K562 (cell line): ENCODE results near the gene TASP1. TPM values are rescaled to one million over a fixed set of nuclear protein-coding genes. Genes with fewer than 3 reads are reported as not detected.

Experiments used
- ATAC-seq: fragments of 200-7000 bp; cut with Tn5 transposase; 3 replicates; pipeline ENCODE4 v1.9.1; 2020; ENCODE audit warnings: moderate library complexity
- BruUV-seq: library from RNA; stranded (reverse); fragments of 400-500 nt; replicated peaks from 2 replicates; lab custom pipeline; 2021; lab: Mats Ljungman, UMichigan
- CTCF ChIA-PET: fragments of 300-600 bp; formaldehyde crosslinking; extraction: SDS; loops from one replicate; lab custom pipeline; 2021; ENCODE audit warnings: low intra/inter-chr PET ratio; lab: Yijun Ruan, JAX
- POLR2A ChIA-PET: fragments of 300-600, 350-650 bp; sonication (Branson Sonifier 250); formaldehyde crosslinking; extraction: SDS; loops from one replicate; lab custom pipeline; 2021; ENCODE audit warnings: antibody characterized with exemption, inconsistent platforms; lab: Yijun Ruan, JAX
- DNase-seq, 4 experiments: peaks; one replicate each; pipeline versions ENCODE4 v3.0.0 to v3.0.0-alpha.2; 2011 to 2018; ENCODE audit warnings: low spot score in 3 of 4, mixed read lengths in 3 of 4; ENCODE audit errors: extremely low read depth in 1 of 4
- FAIRE-seq: peaks from 2 replicates; lab custom pipeline; 2011; peaks lifted over from hg19 to GRCh38; lab: Jason Lieb, UNC
- H2AFZ ChIP-seq: 2 replicates; pipeline ENCODE4 v1.6.0; 2011; ENCODE audit warnings: low read depth, low read length, control low read depth, inconsistent platforms
- H3K27ac ChIP-seq: fragments of 200-600 bp; 3 replicates; pipeline ENCODE4 v1.8.0; 2011; ENCODE audit warnings: low read depth, mild to moderate bottlenecking, control low read depth, inconsistent platforms, low read length, moderate library complexity, mixed read lengths; ENCODE audit errors: extremely low read depth
- H3K27me3 ChIP-seq, 2 experiments: fragments of 300-600 bp in 1 of 2; 2 replicates in 1 of 2; 3 replicates in 1 of 2; pipeline versions ENCODE4 v1.6.0 to v1.8.0; 2011; ENCODE audit warnings: inconsistent platforms in 2 of 2, low read length in 2 of 2, mild to moderate bottlenecking in 1 of 2, mixed read lengths in 1 of 2, moderate library complexity in 1 of 2; ENCODE audit not compliant: control insufficient read depth in 2 of 2, insufficient read depth in 2 of 2
- H3K36me3 ChIP-seq: fragments of 300-600 bp; 3 replicates; pipeline ENCODE4 v1.8.0; 2011; ENCODE audit warnings: mild to moderate bottlenecking, low read length, inconsistent platforms; ENCODE audit not compliant: control insufficient read depth, insufficient read depth
- H3K4me1 ChIP-seq, 2 experiments: fragments of 200-600 bp in 1 of 2; replicated peaks in 1 of 2; 2 replicates in 1 of 2; 3 replicates in 1 of 2; pipeline versions ENCODE4 v1.5.1 to v1.8.0; 2011; ENCODE audit warnings: inconsistent platforms in 2 of 2, low read length in 2 of 2, mild to moderate bottlenecking in 1 of 2, mixed read lengths in 1 of 2, moderate library complexity in 1 of 2; ENCODE audit not compliant: control insufficient read depth in 2 of 2, insufficient read depth in 2 of 2
- H3K4me2 ChIP-seq: 2 replicates; pipeline ENCODE4 v1.6.1; 2011; ENCODE audit warnings: low read length, control low read depth, inconsistent platforms, mixed read lengths; ENCODE audit not compliant: insufficient read depth
- H3K4me3 ChIP-seq: fragments of 200-600 bp; sonication (generic), shearing (Covaris generic); 2 replicates; pipeline ENCODE4 v1.5.1; 2016; ENCODE audit warnings: control low read depth, inconsistent platforms
- H3K79me2 ChIP-seq: fragments of 200-600 bp; 3 replicates; pipeline ENCODE4 v1.8.0; 2011; ENCODE audit warnings: low read length, inconsistent platforms; ENCODE audit not compliant: control insufficient read depth, insufficient read depth
- H3K9ac ChIP-seq, 2 experiments: 2 replicates each; pipeline versions ENCODE4 v1.6.0 to v1.6.1; 2011; ENCODE audit warnings: low read depth in 2 of 2, low read length in 2 of 2, control low read depth in 1 of 2, inconsistent platforms in 1 of 2, mild to moderate bottlenecking in 1 of 2, mixed read lengths in 1 of 2; ENCODE audit not compliant: insufficient read depth in 1 of 2
- H3K9me1 ChIP-seq: one replicate; pipeline ENCODE4 v1.6.0; 2011; ENCODE audit warnings: inconsistent platforms, mild to moderate bottlenecking, low read length, moderate library complexity; ENCODE audit not compliant: control insufficient read depth, insufficient read depth
- H3K9me3 ChIP-seq: replicated peaks from 2 replicates; pipeline ENCODE4 v1.5.1; 2011; ENCODE audit warnings: low read depth, low read length, inconsistent platforms; ENCODE audit not compliant: control insufficient read depth, insufficient read depth
- H4K20me1 ChIP-seq: replicated peaks from 2 replicates; pipeline ENCODE4 v1.6.1; 2011; ENCODE audit warnings: low read length, inconsistent platforms, mixed read lengths; ENCODE audit not compliant: control insufficient read depth, insufficient read depth
- CTBP1 ChIP-seq: fragments of 450-650 bp; IDR thresholded peaks from 2 replicates; pipeline ENCODE4 v1.6.1; 2016; ENCODE audit warnings: borderline replicate concordance
- HNRNPLL ChIP-seq: fragments of 200-400 bp; formaldehyde crosslinking; IDR thresholded peaks from 2 replicates; pipeline ENCODE4 v1.6.1; 2017; ENCODE audit warnings: low read length, low read depth, mild to moderate bottlenecking; ENCODE audit not compliant: poor library complexity, severe bottlenecking
- NR4A1 ChIP-seq, 2 experiments: fragments of 250-450 bp in 1 of 2; fragments of 450-650 bp in 1 of 2; sonication (Bioruptor Pico) in 1 of 2; IDR thresholded peaks; 2 replicates each; pipeline versions ENCODE4 v1.4.0 to v1.6.1; 2016 to 2020; ENCODE audit warnings: mild to moderate bottlenecking in 2 of 2, missing compliant biosample characterization in 1 of 2, missing genetic modification characterization in 1 of 2, moderate library complexity in 1 of 2
- PHTF2 ChIP-seq: fragments of 250-450 bp; sonication (Bioruptor Pico); IDR thresholded peaks from 2 replicates; pipeline ENCODE4 v1.5.0; 2021; ENCODE audit warnings: mild to moderate bottlenecking
- RAD51 ChIP-seq: fragments of 450-650 bp; IDR thresholded peaks from 2 replicates; pipeline ENCODE4 v1.7.1; 2016; ENCODE audit warnings: low read depth, mild to moderate bottlenecking, borderline replicate concordance
- SP1 ChIP-seq: sonication (generic); formaldehyde crosslinking; IDR thresholded peaks from 2 replicates; pipeline ENCODE4 v1.8.1; 2022; ENCODE audit warnings: mild to moderate bottlenecking, missing genetic modification reagents
- TOE1 ChIP-seq, 2 experiments: fragments of 450-650 bp in 1 of 2; sonication (generic) in 1 of 2; formaldehyde crosslinking in 1 of 2; IDR thresholded peaks; 2 replicates each; pipeline versions ENCODE4 v1.7.1 to v1.8.0; 2016 to 2022; ENCODE audit warnings: borderline replicate concordance in 2 of 2, mild to moderate bottlenecking in 2 of 2, antibody characterized with exemption in 1 of 2, inconsistent platforms in 1 of 2, low read depth in 1 of 2, missing genetic modification reagents in 1 of 2, moderate library complexity in 1 of 2
- ZNF140 ChIP-seq: fragments of 250-450 bp; sonication (Bioruptor Pico); IDR thresholded peaks from 2 replicates; pipeline ENCODE4 v1.8.0; 2021; ENCODE audit warnings: moderate library complexity, mild to moderate bottlenecking, inconsistent platforms
- WGBS: fragments of 100-300 bp; shearing (Covaris generic); methylation state at CpG from one replicate; pipeline ENCODE4 v1.1.6; 2016; ENCODE audit warnings: low coverage, mixed read lengths; ENCODE audit not compliant: insufficient coverage; ENCODE audit errors: missing lambda C conversion rate; 5-methylcytosine and 5-hydroxymethylcytosine counted together
- in situ Hi-C: fragments of 300-500 bp; cut with MboI; formaldehyde crosslinking; loops from 4 replicates; pipeline ENCODE4 v1.15.0; 2018; ENCODE audit warnings: inconsistent platforms, mixed read lengths
- intact Hi-C: fragments of 100-400 bp; cut with micrococcal nuclease; formaldehyde crosslinking; loops from 2 replicates; pipeline ENCODE4 v1.14.2; 2022
- polyA plus RNA-seq, 8 experiments: library from polyadenylated mRNA; depleted of rRNA in 4 of 8; stranded (reverse) in 5 of 8; unstranded in 3 of 8; fragments of >200 nt; fragmentation: Nextera tagmentation in 2 of 8; fragmentation: Illumina TruSeq in 1 of 8; extraction: Ambion mirVana in 2 of 8; extraction: Trizol in 1 of 8; gene quantifications; 2 replicates each; pipeline versions ENCODE4 v1.2.1 to v1.2.3, GENCODE V29; 2011 to 2014; ENCODE audit warnings: inconsistent platforms in 1 of 8, missing spikeins in 1 of 8
- total RNA-seq, 7 experiments: library from RNA; depleted of rRNA in 6 of 7; stranded (reverse); fragments of >200 nt in 6 of 7; fragmentation: Illumina TruSeq in 2 of 7; extraction: Trizol in 2 of 7; gene quantifications; 2 replicates each; pipeline versions ENCODE4 v1.2.1 to v1.2.3, GENCODE V29; 2011 to 2021; ENCODE audit warnings: low replicate concordance in 1 of 7
- TF ChIP-seq, protein P1 (sequence below): fragments of 450-650 bp; formaldehyde crosslinking; IDR thresholded peaks from 2 replicates; pipeline ENCODE4 v1.4.0; 2020; ENCODE audit warnings: mild to moderate bottlenecking, mixed read lengths
- TF ChIP-seq, protein P2 (sequence below): sonication (generic); formaldehyde crosslinking; IDR thresholded peaks from 2 replicates; pipeline ENCODE4 v1.8.0; 2023; ENCODE audit warnings: mild to moderate bottlenecking, missing genetic modification reagents
- TF ChIP-seq, protein P3 (sequence below): sonication (generic); formaldehyde crosslinking; IDR thresholded peaks from 2 replicates; pipeline ENCODE4 v1.5.0; 2020; ENCODE audit warnings: missing genetic modification reagents
- TF ChIP-seq, protein P4 (sequence below): sonication (generic); formaldehyde crosslinking; IDR thresholded peaks from 2 replicates; pipeline ENCODE4 v1.9.0; 2022; ENCODE audit warnings: mild to moderate bottlenecking, missing genetic modification reagents

Gene TASP1
- total and polyA plus RNA-seq, 9 of the 15 experiments (the other 6 are each of a cell fraction or from before 2014, with no cell fraction given): 3.7 to 10.6 (median 6.4) TPM

- ChIA-PET POLR2A (no interaction called here), CTCF (no interaction called here)
- H3K9me1 ChIP-seq: no peaks in the 10 kb centered on the region
- 0 out of 2 replicates have a peak overlapping the region, but pooled peaks have one; percentile 24 for H2AFZ ChIP-seq
- FAIRE-seq: no peak
- H3K4me2 ChIP-seq: peak overlapping the region; percentile 18; the same call in 1 of the 2 replicates
- no peaks in the 10 kb centered on the region for H3K9me3 ChIP-seq
- in situ Hi-C loops (no loop called here), intact Hi-C loops (no loop called here)
- H3K4me3 ChIP-seq: no peak overlapping the region
- H4K20me1 ChIP-seq: no peaks in the 10 kb centered on the region
- H3K27ac ChIP-seq: no peak overlapping the region
- H3K27me3 ChIP-seq: peaks cover 5 to 9% of the 10 kb centered on the region in 2 experiments; a peak in 2 of 5 replicates
- BruUV-seq: no TSS peak
- peak in 3 of 4 experiments; percentile 11 to 29 (median 25) for DNase-seq
- 13% methylated on average over 7 of the region's 7 CpGs for WGBS
- no peak overlapping the region for H3K9ac ChIP-seq
- no peaks in the 10 kb centered on the region for H3K36me3 ChIP-seq
- H3K4me1 ChIP-seq: no peaks in the 10 kb centered on the region
- no peaks in the 10 kb centered on the region for H3K79me2 ChIP-seq
- no peak for ATAC-seq
- TF ChIP-seq RAD51 (peak; percentile 58), SP1 (no peak), NR4A1 (CRISPR knock-in tag; IDR thresholded peaks at IDR 0.05) (no peak), NR4A1 (tag; IDR thresholded peaks at IDR 0.05) (no peak), CTBP1 (no peak), HNRNPLL (no peak), ZNF140 (CRISPR knock-in tag) (no peak), PHTF2 (CRISPR knock-in tag) (no peak), TOE1 (IDR thresholded peaks at IDR 0.05; ENCODE audit: borderline replicate concordance) (peak; percentile 67), TOE1 (CRISPR knock-in tag; IDR thresholded peaks at IDR 0.05; ENCODE audit: borderline replicate concordance, low read depth) (no peak)
- TF ChIP-seq, protein P1, sequence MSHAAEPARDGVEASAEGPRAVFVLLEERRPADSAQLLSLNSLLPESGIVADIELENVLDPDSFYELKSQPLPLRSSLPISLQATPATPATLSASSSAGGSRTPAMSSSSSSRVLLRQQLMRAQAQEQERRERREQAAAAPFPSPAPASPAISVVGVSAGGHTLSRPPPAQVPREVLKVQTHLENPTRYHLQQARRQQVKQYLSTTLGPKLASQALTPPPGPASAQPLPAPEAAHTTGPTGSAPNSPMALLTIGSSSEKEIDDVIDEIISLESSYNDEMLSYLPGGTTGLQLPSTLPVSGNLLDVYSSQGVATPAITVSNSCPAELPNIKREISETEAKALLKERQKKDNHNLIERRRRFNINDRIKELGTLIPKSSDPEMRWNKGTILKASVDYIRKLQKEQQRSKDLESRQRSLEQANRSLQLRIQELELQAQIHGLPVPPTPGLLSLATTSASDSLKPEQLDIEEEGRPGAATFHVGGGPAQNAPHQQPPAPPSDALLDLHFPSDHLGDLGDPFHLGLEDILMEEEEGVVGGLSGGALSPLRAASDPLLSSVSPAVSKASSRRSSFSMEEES: peak; percentile 71
- TF ChIP-seq, protein P2, sequence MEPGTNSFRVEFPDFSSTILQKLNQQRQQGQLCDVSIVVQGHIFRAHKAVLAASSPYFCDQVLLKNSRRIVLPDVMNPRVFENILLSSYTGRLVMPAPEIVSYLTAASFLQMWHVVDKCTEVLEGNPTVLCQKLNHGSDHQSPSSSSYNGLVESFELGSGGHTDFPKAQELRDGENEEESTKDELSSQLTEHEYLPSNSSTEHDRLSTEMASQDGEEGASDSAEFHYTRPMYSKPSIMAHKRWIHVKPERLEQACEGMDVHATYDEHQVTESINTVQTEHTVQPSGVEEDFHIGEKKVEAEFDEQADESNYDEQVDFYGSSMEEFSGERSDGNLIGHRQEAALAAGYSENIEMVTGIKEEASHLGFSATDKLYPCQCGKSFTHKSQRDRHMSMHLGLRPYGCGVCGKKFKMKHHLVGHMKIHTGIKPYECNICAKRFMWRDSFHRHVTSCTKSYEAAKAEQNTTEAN (CRISPR knock-in tag): no peak
- TF ChIP-seq, protein P3, sequence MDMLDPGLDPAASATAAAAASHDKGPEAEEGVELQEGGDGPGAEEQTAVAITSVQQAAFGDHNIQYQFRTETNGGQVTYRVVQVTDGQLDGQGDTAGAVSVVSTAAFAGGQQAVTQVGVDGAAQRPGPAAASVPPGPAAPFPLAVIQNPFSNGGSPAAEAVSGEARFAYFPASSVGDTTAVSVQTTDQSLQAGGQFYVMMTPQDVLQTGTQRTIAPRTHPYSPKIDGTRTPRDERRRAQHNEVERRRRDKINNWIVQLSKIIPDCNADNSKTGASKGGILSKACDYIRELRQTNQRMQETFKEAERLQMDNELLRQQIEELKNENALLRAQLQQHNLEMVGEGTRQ (CRISPR knock-in tag): peak; percentile 62
- TF ChIP-seq, protein P4, sequence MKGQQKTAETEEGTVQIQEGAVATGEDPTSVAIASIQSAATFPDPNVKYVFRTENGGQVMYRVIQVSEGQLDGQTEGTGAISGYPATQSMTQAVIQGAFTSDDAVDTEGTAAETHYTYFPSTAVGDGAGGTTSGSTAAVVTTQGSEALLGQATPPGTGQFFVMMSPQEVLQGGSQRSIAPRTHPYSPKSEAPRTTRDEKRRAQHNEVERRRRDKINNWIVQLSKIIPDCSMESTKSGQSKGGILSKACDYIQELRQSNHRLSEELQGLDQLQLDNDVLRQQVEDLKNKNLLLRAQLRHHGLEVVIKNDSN (CRISPR knock-in tag): peak; percentile 43; the same call in 1 of the 2 replicates
Observed at GRCh38 chr20:13665709-13666395, 27.1 kb upstream of the TASP1 start.
